ENCODE data around the gene C2orf76. TPM values are rescaled to one million over a fixed set of nuclear protein-coding genes. Genes with fewer than 3 reads are reported as not detected.

Gene C2orf76
- total and polyA plus RNA-seq, 7 donors: 4.1 to 9.3 (median 7.1) TPM

GRCh38 chr2:119366161-119366648 is 429 bp downstream of the C2orf76 start:
- WGBS, 3 donors: 1% methylated on average over 17 of the region's 17 CpGs
- H3K4me3 ChIP-seq: peak overlapping the region; percentile 85
- no peaks in the 10 kb centered on the region for H3K9me3 ChIP-seq
- peak overlapping the region; percentile 98 for H3K27ac ChIP-seq
- TF ChIP-seq CTCF (IDR thresholded peaks at IDR 0.05): no peak
- no peaks in the 10 kb centered on the region for H3K27me3 ChIP-seq (ENCODE audit: insufficient read depth in 3 of 3, low read length in 2 of 3)
- peaks cover 29% of the 10 kb centered on the region for H3K4me1 ChIP-seq
- ATAC-seq: peak; percentile 9 to 45 (median 14)
- intact Hi-C loops (cut with DNase I): loop anchor here (5.0 kb wide), 2 partner anchors 39 to 54 kb away; no protein-coding TSS in a partner anchor
- peaks cover 6 to 24% of the 10 kb centered on the region in 2 donors for H3K36me3 ChIP-seq (ENCODE audit: insufficient read depth in 1 of 2, low read depth in 1 of 2)
- DNase-seq: no peak

- H3K36me3 ChIP-seq (ENCODE audit: insufficient read depth in 1 of 2, low read depth in 1 of 2): peaks cover 4 to 16% of the 10 kb centered on the region in 2 donors
- H3K27me3 ChIP-seq (ENCODE audit: insufficient read depth in 3 of 3, low read length in 2 of 3): no peaks in the 10 kb centered on the region
- DNase-seq (no peak), ATAC-seq (no peak)
- H3K4me3 ChIP-seq: peak overlapping the region; percentile 85
- 31 to 37% (median 34%) methylated on average over 6 of the region's 6 CpGs for WGBS, 3 donors
- H3K9me3 ChIP-seq: no peaks in the 10 kb centered on the region
- H3K4me1 ChIP-seq: peaks cover 27% of the 10 kb centered on the region
- intact Hi-C loops (cut with DNase I): loop anchor here (5.0 kb wide), 2 partner anchors 38 to 53 kb away; no protein-coding TSS in a partner anchor
- no peak for TF ChIP-seq CTCF (IDR thresholded peaks at IDR 0.05)
- H3K27ac ChIP-seq: peak overlapping the region; percentile 98
Observed at GRCh38 chr2:119365436-119365835, 1.2 kb downstream of the C2orf76 start.

- 91 to 95% (median 92%) methylated on average over 6 of the region's 6 CpGs for WGBS, 3 donors
- intact Hi-C loops (cut with DNase I): loop anchor here (5.0 kb wide), 2 partner anchors 37 to 52 kb away; no protein-coding TSS in a partner anchor
- Histone ChIP-seq H3K9me3 (no peaks in the 10 kb centered on the region), H3K4me3 (peak overlapping the region; percentile 85), H3K4me1 (peaks cover 21% of the 10 kb centered on the region), H3K36me3 (ENCODE audit: insufficient read depth in 1 of 2, low read depth in 1 of 2) (peaks cover 4 to 15% of the 10 kb centered on the region in 2 donors), H3K27ac (peak overlapping the region; percentile 98), H3K27me3 (ENCODE audit: insufficient read depth in 3 of 3, low read length in 2 of 3) (no peaks in the 10 kb centered on the region)
- TF ChIP-seq CTCF (IDR thresholded peaks at IDR 0.05): no peak
- ATAC-seq (no peak), DNase-seq (no peak)
Observed at GRCh38 chr2:119364798-119365197, 1.8 kb downstream of the C2orf76 start.

- no peak for TF ChIP-seq CTCF (IDR thresholded peaks at IDR 0.05)
- H3K4me1 ChIP-seq: peaks cover 29% of the 10 kb centered on the region
- H3K27me3 ChIP-seq (ENCODE audit: insufficient read depth in 3 of 3, low read length in 2 of 3): no peaks in the 10 kb centered on the region
- H3K36me3 ChIP-seq (ENCODE audit: insufficient read depth in 1 of 2, low read depth in 1 of 2): no peaks in the 10 kb centered on the region
- H3K4me3 ChIP-seq: no peak overlapping the region
- H3K27ac ChIP-seq: no peak overlapping the region
- ATAC-seq (no peak), DNase-seq (no peak)
- WGBS, 3 donors: 98 to 99% (median 98%) methylated on average over 2 of the region's 2 CpGs
- no peaks in the 10 kb centered on the region for H3K9me3 ChIP-seq
- intact Hi-C loops (cut with DNase I): no loop called here
Observed at GRCh38 chr2:119360423-119360966, 6.1 kb downstream of the C2orf76 start.
